DND-41 (cell line): ENCODE measurements around the gene CELSR1.

Experiments used
- ATAC-seq: fragments of 200-7000 bp; cut with Tn5 transposase; 3 replicates; pipeline ENCODE4 v1.9.1; 2021; ENCODE audit warnings: low read depth; ENCODE audit not compliant: insufficient read depth
- DNase-seq: peaks from one replicate; pipeline ENCODE4 v3.0.0-alpha.2; 2020
- H2AFZ ChIP-seq: 2 replicates; pipeline ENCODE4 v1.6.0; 2012; ENCODE audit warnings: low read depth, low read length
- H3K27ac ChIP-seq: 2 replicates; pipeline ENCODE4 v1.5.1; 2012; ENCODE audit warnings: low read length, inconsistent platforms
- H3K27me3 ChIP-seq: fragments of 200-600 bp; sonication (generic); 2 replicates; pipeline ENCODE4 v1.6.0; 2012; ENCODE audit warnings: low read length, mild to moderate bottlenecking, inconsistent platforms; ENCODE audit not compliant: insufficient read depth, poor library complexity
- H3K36me3 ChIP-seq: 2 replicates; pipeline ENCODE4 v1.5.1; 2012; ENCODE audit warnings: low read length, inconsistent platforms; ENCODE audit not compliant: insufficient read depth
- H3K4me1 ChIP-seq: 2 replicates; pipeline ENCODE4 v1.5.1; 2012; ENCODE audit warnings: mild to moderate bottlenecking, low read length; ENCODE audit not compliant: insufficient read depth
- H3K4me2 ChIP-seq: 2 replicates; pipeline ENCODE4 v1.6.0; 2012; ENCODE audit warnings: mild to moderate bottlenecking, moderate library complexity, low read length, inconsistent platforms; ENCODE audit not compliant: insufficient read depth
- H3K4me3 ChIP-seq, 2 experiments: fragments of 200-600 bp in 1 of 2; shearing (Covaris generic) in 1 of 2; 2 replicates each; pipeline ENCODE4 v1.5.1; 2012 to 2016; ENCODE audit warnings: inconsistent platforms in 2 of 2, low read length in 2 of 2, mild to moderate bottlenecking in 2 of 2, low read depth in 1 of 2, moderate library complexity in 1 of 2
- H3K79me2 ChIP-seq: 2 replicates; pipeline ENCODE4 v1.6.0; 2012; ENCODE audit warnings: low read length, inconsistent platforms; ENCODE audit not compliant: insufficient read depth
- H3K9ac ChIP-seq: 2 replicates; pipeline ENCODE4 v1.6.0; 2012; ENCODE audit warnings: low read depth, mild to moderate bottlenecking, inconsistent platforms, low read length, moderate library complexity
- H3K9me3 ChIP-seq: 2 replicates; pipeline ENCODE4 v1.5.1; 2012; ENCODE audit warnings: low read length, moderate library complexity, mild to moderate bottlenecking, inconsistent platforms; ENCODE audit not compliant: insufficient read depth, severe bottlenecking
- H4K20me1 ChIP-seq: 2 replicates; pipeline ENCODE4 v1.6.0; 2012; ENCODE audit warnings: low read length; ENCODE audit not compliant: insufficient read depth
- EZH2 ChIP-seq: IDR thresholded peaks from 3 replicates; pipeline ENCODE4 v1.6.1; 2012; ENCODE audit warnings: borderline replicate concordance, low read depth, mild to moderate bottlenecking, moderate library complexity, low read length, inconsistent platforms; ENCODE audit not compliant: severe bottlenecking
- TF ChIP-seq, protein P1 (sequence below): IDR thresholded peaks from 2 replicates; pipeline ENCODE4 v1.5.1; 2012; ENCODE audit warnings: borderline replicate concordance, low read length, moderate library complexity, mild to moderate bottlenecking; ENCODE audit not compliant: poor library complexity, severe bottlenecking; ENCODE audit errors: extremely low read depth

Gene CELSR1

DNA sequence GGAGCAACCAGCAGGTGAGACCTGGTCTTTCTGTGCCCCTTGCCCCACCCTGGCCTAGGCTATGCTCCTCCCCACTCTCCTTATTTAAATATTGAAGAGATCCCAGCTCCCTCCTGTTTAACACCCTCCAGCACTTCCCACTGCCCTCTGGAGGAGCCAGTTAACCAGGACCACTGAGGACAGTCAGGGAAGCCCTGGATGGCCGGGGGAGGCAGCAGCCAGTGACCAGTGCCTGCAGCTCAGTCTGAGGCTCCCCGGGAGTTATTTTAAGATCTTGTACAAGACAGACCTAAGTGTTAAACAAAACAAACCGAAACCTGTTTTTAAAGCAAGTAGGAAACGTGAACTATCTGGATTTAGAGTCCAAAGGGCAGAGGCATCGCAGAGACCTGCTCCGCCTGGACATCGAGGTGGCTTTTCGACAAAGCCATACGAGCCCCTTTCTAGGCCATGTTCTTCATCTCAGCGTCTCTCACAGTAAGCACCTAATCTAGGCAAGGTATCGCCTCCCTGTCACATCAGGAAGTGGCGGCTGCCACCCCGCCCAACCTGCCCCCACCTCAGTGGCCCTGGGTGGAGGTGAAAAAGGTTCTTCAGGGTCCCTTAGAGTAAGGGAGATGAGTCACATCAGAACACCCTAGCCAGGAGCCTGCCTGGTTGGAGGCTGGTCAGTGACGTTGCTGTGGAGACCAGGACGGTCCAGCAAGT, 166.7 kb downstream of the CELSR1 start:
- H2AFZ ChIP-seq: no peak overlapping the region
- H3K79me2 ChIP-seq: no peaks in the 10 kb centered on the region
- no peak overlapping the region for H3K9ac ChIP-seq
- H4K20me1 ChIP-seq: peaks cover 9% of the 10 kb centered on the region
- H3K36me3 ChIP-seq: no peaks in the 10 kb centered on the region
- no peaks in the 10 kb centered on the region for H3K27me3 ChIP-seq
- TF ChIP-seq, protein P1, sequence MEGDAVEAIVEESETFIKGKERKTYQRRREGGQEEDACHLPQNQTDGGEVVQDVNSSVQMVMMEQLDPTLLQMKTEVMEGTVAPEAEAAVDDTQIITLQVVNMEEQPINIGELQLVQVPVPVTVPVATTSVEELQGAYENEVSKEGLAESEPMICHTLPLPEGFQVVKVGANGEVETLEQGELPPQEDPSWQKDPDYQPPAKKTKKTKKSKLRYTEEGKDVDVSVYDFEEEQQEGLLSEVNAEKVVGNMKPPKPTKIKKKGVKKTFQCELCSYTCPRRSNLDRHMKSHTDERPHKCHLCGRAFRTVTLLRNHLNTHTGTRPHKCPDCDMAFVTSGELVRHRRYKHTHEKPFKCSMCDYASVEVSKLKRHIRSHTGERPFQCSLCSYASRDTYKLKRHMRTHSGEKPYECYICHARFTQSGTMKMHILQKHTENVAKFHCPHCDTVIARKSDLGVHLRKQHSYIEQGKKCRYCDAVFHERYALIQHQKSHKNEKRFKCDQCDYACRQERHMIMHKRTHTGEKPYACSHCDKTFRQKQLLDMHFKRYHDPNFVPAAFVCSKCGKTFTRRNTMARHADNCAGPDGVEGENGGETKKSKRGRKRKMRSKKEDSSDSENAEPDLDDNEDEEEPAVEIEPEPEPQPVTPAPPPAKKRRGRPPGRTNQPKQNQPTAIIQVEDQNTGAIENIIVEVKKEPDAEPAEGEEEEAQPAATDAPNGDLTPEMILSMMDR: no peak
- TF ChIP-seq EZH2: no peak
- no peaks in the 10 kb centered on the region for H3K9me3 ChIP-seq
- H3K4me1 ChIP-seq: peaks cover 4% of the 10 kb centered on the region; the same call in 1 of the 2 replicates
- H3K4me2 ChIP-seq: no peak overlapping the region
- no peak for ATAC-seq
- H3K4me3 ChIP-seq: no peak overlapping the region
- no peak for DNase-seq
- H3K27ac ChIP-seq: no peak overlapping the region

DNA sequence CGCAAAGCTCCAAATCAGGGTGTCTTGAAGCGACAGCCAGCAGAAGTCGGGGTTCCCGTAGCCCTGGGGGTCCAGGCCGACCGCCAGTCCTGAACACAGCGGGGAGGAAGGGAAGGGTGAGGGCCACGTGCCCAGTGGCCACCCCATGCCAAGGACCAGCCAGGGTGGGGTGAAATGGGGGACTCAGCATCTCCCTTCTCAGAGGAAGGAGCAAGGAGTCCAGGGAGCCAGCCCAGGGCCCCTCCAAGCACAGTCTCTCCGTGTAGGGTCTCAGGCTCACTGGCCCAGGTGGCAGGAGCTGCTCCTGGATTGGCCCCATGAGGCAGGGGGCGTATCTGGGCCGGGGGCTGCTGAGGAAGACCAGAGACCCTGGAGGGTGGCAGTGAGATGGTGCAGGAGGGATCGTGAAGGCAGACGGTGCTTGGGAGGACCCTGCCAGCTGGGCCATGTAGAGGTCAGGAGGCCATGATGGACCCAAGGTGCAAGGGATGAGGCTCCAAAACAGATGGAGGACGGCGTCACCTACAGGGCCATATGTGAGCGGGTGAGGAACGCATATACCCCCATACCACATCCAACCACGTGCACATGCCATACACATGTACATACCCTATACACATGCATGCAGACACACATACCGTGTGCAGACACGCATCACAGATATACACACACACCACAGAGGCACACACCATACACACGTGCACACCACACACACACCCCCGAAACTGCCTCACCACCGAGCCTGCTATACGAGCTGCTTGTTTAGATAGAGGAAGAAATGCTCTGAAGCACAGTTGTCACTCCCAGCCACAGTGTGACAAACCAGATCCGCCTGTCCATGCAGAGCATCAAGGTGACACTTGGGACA, 167.5 kb downstream of the CELSR1 start:
- Histone ChIP-seq H4K20me1 (peaks cover 9% of the 10 kb centered on the region), H3K27ac (no peak overlapping the region), H3K4me1 (peaks cover 4% of the 10 kb centered on the region; the same call in 1 of the 2 replicates), H3K79me2 (no peaks in the 10 kb centered on the region), H2AFZ (no peak overlapping the region), H3K36me3 (no peaks in the 10 kb centered on the region), H3K27me3 (no peaks in the 10 kb centered on the region), H3K4me2 (no peak overlapping the region), H3K4me3 (no peak overlapping the region), H3K9me3 (no peaks in the 10 kb centered on the region), H3K9ac (no peak overlapping the region)
- ATAC-seq (no peak), DNase-seq (no peak)
- TF ChIP-seq, protein P1: no peak
- no peak for TF ChIP-seq EZH2

GRCh38 chr22:46368871-46369715, 168.3 kb downstream of the CELSR1 start:
- Histone ChIP-seq H3K4me2 (no peak overlapping the region), H3K9ac (no peak overlapping the region), H3K9me3 (no peaks in the 10 kb centered on the region), H3K27me3 (no peaks in the 10 kb centered on the region), H3K36me3 (no peaks in the 10 kb centered on the region), H3K79me2 (no peaks in the 10 kb centered on the region), H3K4me1 (peaks cover 3% of the 10 kb centered on the region; the same call in 1 of the 2 replicates), H2AFZ (no peak overlapping the region), H4K20me1 (peaks cover 9% of the 10 kb centered on the region; the same call in 1 of the 2 replicates), H3K4me3 (no peak overlapping the region), H3K27ac (no peak overlapping the region)
- TF ChIP-seq EZH2: no peak
- TF ChIP-seq, protein P1: no peak
- DNase-seq (no peak), ATAC-seq (no peak)
